Sigmoid colon (tissue), 4 donors: ENCODE data around the gene CARMIL1.

Experiments
- EP300 ChIP-seq, 4 donors: sonication (generic); formaldehyde crosslinking; IDR thresholded peaks; one replicate each; pipeline ENCODE4 v1.6.1; 2017; ENCODE audit warnings: antibody characterized with exemption in 4 of 4
- TF ChIP-seq, protein P1 (sequence below), 4 experiments: fragments of 450-650 bp in 3 of 4; fragments of 200-600 bp in 1 of 4; IDR thresholded peaks; one replicate each; pipeline ENCODE4 v1.5.1; 2016 to 2019; ENCODE audit warnings: antibody characterized with exemption in 4 of 4, mild to moderate bottlenecking in 3 of 4, moderate library complexity in 2 of 4

DNA sequence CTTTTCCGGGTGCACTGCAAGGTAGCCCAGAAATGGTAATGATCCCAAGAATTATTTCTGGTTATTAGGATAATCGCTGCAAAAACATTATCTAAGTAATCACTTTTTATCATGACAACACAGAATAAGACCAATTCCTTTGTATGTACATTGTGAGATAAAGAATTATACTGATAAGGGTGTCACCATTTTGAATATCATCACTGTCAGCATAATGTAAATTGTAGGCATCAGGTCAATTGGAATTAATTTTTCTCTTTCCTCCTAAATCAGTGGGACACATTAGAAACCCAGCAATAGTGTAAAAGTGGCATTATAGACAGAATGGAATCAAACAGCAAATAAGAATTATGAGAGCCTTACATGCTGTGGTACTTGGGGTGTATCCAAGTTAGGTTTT, 189.7 kb downstream of the CARMIL1 start:
- TF ChIP-seq, protein P1, sequence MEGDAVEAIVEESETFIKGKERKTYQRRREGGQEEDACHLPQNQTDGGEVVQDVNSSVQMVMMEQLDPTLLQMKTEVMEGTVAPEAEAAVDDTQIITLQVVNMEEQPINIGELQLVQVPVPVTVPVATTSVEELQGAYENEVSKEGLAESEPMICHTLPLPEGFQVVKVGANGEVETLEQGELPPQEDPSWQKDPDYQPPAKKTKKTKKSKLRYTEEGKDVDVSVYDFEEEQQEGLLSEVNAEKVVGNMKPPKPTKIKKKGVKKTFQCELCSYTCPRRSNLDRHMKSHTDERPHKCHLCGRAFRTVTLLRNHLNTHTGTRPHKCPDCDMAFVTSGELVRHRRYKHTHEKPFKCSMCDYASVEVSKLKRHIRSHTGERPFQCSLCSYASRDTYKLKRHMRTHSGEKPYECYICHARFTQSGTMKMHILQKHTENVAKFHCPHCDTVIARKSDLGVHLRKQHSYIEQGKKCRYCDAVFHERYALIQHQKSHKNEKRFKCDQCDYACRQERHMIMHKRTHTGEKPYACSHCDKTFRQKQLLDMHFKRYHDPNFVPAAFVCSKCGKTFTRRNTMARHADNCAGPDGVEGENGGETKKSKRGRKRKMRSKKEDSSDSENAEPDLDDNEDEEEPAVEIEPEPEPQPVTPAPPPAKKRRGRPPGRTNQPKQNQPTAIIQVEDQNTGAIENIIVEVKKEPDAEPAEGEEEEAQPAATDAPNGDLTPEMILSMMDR (IDR thresholded peaks at IDR 0.05), result no peak
- TF ChIP-seq EP300 (IDR thresholded peaks at IDR 0.05), result no peak
